Measurements from ENCODE around the gene RFXANK.

The RFXANK gene

DNA sequence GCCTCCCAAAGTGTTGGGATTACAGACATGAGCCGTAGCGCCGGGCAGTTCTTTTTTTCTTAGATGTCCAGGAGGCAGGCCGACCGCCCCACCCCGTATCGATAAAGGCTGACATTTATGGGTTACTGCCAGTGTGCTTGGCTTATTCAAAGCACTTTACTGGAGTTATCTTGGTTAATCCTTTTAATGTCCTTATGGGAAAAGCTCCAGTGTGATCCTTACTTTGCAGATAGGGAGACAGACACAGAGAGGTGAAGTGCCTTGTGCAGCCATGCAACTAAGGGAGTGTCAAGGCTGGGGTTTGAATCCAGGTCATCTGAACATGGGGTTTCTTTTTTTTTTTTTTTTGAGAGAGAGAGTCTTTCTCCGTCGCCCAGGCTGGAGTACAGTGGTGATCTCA is 38.9 kb downstream of the RFXANK start (continued):
- TF ChIP-seq OSR1 (CRISPR knock-in tag; IDR thresholded peaks at IDR 0.05) (no peak), BACH2 (CRISPR knock-in tag; IDR thresholded peaks at IDR 0.05; ENCODE audit: borderline replicate concordance) (no peak), CSRNP3 (CRISPR knock-in tag; IDR thresholded peaks at IDR 0.05) (no peak), GLIS3 (CRISPR knock-in tag; IDR thresholded peaks at IDR 0.05) (no peak)

DNA sequence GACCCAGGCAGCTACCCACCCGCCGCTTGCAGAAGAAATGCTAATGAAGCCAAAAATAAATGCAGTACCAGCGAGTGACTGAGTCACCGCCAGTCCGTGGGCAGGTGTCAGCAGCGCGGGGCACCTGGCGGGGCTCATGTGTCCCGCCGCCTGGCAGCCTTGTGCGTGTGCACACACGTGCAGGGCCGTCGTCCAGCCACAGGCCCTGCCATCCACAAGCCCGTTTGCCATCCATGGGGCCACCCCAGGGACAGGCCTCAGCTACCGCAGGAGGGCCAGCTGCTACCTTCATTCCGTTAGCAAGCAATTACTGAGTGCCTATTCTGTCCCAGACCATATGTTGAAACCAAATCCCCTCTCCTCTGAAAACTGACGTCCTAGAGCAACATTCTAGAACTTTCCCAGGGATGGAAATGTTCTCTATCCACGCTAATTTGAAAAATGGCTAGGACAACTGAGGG is 40.2 kb downstream of the RFXANK start:
- no peak for TF ChIP-seq ESRRG (CRISPR knock-in tag; IDR thresholded peaks at IDR 0.05)
- TF ChIP-seq ZNF565 (CRISPR knock-in tag; conservative IDR thresholded peaks at IDR 0.05; ENCODE audit: low read depth) = no peak
- TF ChIP-seq BACH2 (CRISPR knock-in tag; IDR thresholded peaks at IDR 0.05; ENCODE audit: borderline replicate concordance) = no peak
- no peak for TF ChIP-seq CREB5 (CRISPR knock-in tag; IDR thresholded peaks at IDR 0.05; ENCODE audit: low read depth)
- TF ChIP-seq TCF4 (CRISPR knock-in tag; IDR thresholded peaks at IDR 0.05; ENCODE audit: borderline replicate concordance) = no peak
- TF ChIP-seq PPARA (CRISPR knock-in tag; IDR thresholded peaks at IDR 0.05; ENCODE audit: borderline replicate concordance) = no peak
- no peak for TF ChIP-seq ZFP30 (CRISPR knock-in tag; IDR thresholded peaks at IDR 0.05)
- TF ChIP-seq SNAI2 (CRISPR knock-in tag; IDR thresholded peaks at IDR 0.05) = no peak
- TF ChIP-seq, protein P1, sequence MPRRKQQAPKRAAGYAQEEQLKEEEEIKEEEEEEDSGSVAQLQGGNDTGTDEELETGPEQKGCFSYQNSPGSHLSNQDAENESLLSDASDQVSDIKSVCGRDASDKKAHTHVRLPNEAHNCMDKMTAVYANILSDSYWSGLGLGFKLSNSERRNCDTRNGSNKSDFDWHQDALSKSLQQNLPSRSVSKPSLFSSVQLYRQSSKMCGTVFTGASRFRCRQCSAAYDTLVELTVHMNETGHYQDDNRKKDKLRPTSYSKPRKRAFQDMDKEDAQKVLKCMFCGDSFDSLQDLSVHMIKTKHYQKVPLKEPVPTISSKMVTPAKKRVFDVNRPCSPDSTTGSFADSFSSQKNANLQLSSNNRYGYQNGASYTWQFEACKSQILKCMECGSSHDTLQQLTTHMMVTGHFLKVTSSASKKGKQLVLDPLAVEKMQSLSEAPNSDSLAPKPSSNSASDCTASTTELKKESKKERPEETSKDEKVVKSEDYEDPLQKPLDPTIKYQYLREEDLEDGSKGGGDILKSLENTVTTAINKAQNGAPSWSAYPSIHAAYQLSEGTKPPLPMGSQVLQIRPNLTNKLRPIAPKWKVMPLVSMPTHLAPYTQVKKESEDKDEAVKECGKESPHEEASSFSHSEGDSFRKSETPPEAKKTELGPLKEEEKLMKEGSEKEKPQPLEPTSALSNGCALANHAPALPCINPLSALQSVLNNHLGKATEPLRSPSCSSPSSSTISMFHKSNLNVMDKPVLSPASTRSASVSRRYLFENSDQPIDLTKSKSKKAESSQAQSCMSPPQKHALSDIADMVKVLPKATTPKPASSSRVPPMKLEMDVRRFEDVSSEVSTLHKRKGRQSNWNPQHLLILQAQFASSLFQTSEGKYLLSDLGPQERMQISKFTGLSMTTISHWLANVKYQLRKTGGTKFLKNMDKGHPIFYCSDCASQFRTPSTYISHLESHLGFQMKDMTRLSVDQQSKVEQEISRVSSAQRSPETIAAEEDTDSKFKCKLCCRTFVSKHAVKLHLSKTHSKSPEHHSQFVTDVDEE (CRISPR knock-in tag; IDR thresholded peaks at IDR 0.05) = no peak
- TF ChIP-seq, protein P2, sequence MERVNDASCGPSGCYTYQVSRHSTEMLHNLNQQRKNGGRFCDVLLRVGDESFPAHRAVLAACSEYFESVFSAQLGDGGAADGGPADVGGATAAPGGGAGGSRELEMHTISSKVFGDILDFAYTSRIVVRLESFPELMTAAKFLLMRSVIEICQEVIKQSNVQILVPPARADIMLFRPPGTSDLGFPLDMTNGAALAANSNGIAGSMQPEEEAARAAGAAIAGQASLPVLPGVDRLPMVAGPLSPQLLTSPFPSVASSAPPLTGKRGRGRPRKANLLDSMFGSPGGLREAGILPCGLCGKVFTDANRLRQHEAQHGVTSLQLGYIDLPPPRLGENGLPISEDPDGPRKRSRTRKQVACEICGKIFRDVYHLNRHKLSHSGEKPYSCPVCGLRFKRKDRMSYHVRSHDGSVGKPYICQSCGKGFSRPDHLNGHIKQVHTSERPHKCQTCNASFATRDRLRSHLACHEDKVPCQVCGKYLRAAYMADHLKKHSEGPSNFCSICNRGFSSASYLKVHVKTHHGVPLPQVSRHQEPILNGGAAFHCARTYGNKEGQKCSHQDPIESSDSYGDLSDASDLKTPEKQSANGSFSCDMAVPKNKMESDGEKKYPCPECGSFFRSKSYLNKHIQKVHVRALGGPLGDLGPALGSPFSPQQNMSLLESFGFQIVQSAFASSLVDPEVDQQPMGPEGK (CRISPR knock-in tag; IDR thresholded peaks at IDR 0.05; ENCODE audit: borderline replicate concordance) = no peak
- TF ChIP-seq, protein P3, sequence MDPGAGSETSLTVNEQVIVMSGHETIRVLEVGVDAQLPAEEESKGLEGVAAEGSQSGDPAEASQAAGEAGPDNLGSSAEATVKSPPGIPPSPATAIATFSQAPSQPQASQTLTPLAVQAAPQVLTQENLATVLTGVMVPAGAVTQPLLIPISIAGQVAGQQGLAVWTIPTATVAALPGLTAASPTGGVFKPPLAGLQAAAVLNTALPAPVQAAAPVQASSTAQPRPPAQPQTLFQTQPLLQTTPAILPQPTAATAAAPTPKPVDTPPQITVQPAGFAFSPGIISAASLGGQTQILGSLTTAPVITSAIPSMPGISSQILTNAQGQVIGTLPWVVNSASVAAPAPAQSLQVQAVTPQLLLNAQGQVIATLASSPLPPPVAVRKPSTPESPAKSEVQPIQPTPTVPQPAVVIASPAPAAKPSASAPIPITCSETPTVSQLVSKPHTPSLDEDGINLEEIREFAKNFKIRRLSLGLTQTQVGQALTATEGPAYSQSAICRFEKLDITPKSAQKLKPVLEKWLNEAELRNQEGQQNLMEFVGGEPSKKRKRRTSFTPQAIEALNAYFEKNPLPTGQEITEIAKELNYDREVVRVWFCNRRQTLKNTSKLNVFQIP (CRISPR knock-in tag; IDR thresholded peaks at IDR 0.05; ENCODE audit: borderline replicate concordance, low read depth) = no peak
- no peak for TF ChIP-seq GLIS3 (CRISPR knock-in tag; IDR thresholded peaks at IDR 0.05)
- no peak for TF ChIP-seq CSDC2 (CRISPR knock-in tag; IDR thresholded peaks at IDR 0.05)
- no peak for TF ChIP-seq ZFP3 (CRISPR knock-in tag; IDR thresholded peaks at IDR 0.05)
- no peak for TF ChIP-seq TOX (CRISPR knock-in tag; IDR thresholded peaks at IDR 0.05; ENCODE audit: borderline replicate concordance)
- TF ChIP-seq ARNTL (CRISPR knock-in tag; IDR thresholded peaks at IDR 0.05; ENCODE audit: borderline replicate concordance, low read depth) = no peak
- TF ChIP-seq ZC3H10 (CRISPR knock-in tag; IDR thresholded peaks at IDR 0.05) = no peak
- no peak for ATAC-seq

GRCh38 chr19:19234220-19234816 is 42.3 kb downstream of the RFXANK start:
- no peak for ATAC-seq
- no peak for TF ChIP-seq TCF4 (CRISPR knock-in tag; IDR thresholded peaks at IDR 0.05; ENCODE audit: borderline replicate concordance)
- TF ChIP-seq OSR1 (CRISPR knock-in tag; IDR thresholded peaks at IDR 0.05) = no peak
- TF ChIP-seq BACH2 (CRISPR knock-in tag; IDR thresholded peaks at IDR 0.05; ENCODE audit: borderline replicate concordance) = no peak

Measured in SK-N-SH treated with all-trans-retinoic acid at 6 μM for 48 hours (cell line).